A549 treated with Hydrocortisone at 1 μM for 4 hours (cell line): ENCODE measurements around the gene ACTC1. TPM values are rescaled to one million over a fixed set of nuclear protein-coding genes. Genes with fewer than 3 reads are reported as not detected.

Source experiments
- total RNA-seq: library from RNA; stranded (reverse); fragments of 200-300 nt; extraction: Qiagen RNA extraction; gene quantifications from 5 replicates; pipeline ENCODE4 v1.2.3, GENCODE V29; 2022

The ACTC1 gene
- total RNA-seq, result 0.16 to 0.26 TPM (median 0.25 TPM) in 4 of 5 replicates, not detected in the other

GRCh38 chr15:34795267-34796081 lies at the start of gene ACTC1:
Gene ACTC1, minus strand, starts transcription at chr15:34795549. Its CDS starts 741 bp downstream, at chr15:34794808.

GRCh38 chr15:34754674-34755418 lies 40.5 kb downstream of the ACTC1 start, which contains the start of gene GJD2:
Gene GJD2, minus strand, starts transcription at chr15:34754998. Its CDS starts 510 bp downstream, at chr15:34754488.

Other genes starting within 250 kb of the ACTC1 start
- 14.1 to 19.7 TPM (median 17.7 TPM) in 5 replicates for gene GOLGA8B, start 211.9 kb downstream of the ACTC1 start, total RNA-seq
- gene GJD2, start 40.6 kb downstream of the ACTC1 start, total RNA-seq, result not detected in 5 replicates
- 25.5 to 35.1 TPM (median 31.8 TPM) in 5 replicates for gene AQR, start 174.2 kb upstream of the ACTC1 start, total RNA-seq
- gene ZNF770, start 192.7 kb upstream of the ACTC1 start, total RNA-seq, result 12.7 to 19.8 TPM (median 15.9 TPM) in 5 replicates